Measurements from ENCODE around the gene CDCP2.

Gene CDCP2

GRCh38 chr1:54171606-54172005 is 18.8 kb upstream of the CDCP2 start:
- Histone ChIP-seq H3K4ac (ENCODE audit: low read depth, low read length) (no peak overlapping the region), H3K36me3 (ENCODE audit: control insufficient read depth in 1 of 2, insufficient read depth in 2 of 2, low read length in 2 of 2) (no peaks in the 10 kb centered on the region), H3K18ac (ENCODE audit: low read length) (no peak overlapping the region), H3K27ac (ENCODE audit: low read depth, low read length) (no peak overlapping the region), H4K91ac (ENCODE audit: low read depth, low read length) (no peak overlapping the region), H3K27me3 (ENCODE audit: insufficient read depth, low read length) (no peaks in the 10 kb centered on the region), H2BK120ac (ENCODE audit: insufficient read depth, low read length, poor library complexity) (no peak overlapping the region), H3K4me3 (ENCODE audit: low read depth, low read length) (no peak overlapping the region), H3K79me1 (ENCODE audit: low read length) (no peaks in the 10 kb centered on the region), H3K14ac (ENCODE audit: low read length) (no peak overlapping the region), H2BK5ac (ENCODE audit: low read depth, low read length, poor library complexity) (no peak overlapping the region), H3K4me2 (ENCODE audit: low read length) (no peak overlapping the region), H4K8ac (ENCODE audit: low read depth, low read length) (no peak overlapping the region), H3K4me1 (ENCODE audit: control insufficient read depth in 1 of 2, insufficient read depth in 2 of 2, low read length in 2 of 2) (no peaks in the 10 kb centered on the region), H2BK12ac (ENCODE audit: low read length) (no peak overlapping the region), H4K12ac (ENCODE audit: low read depth, low read length) (no peak overlapping the region), H2AFZ (ENCODE audit: insufficient read depth, low read length, poor library complexity) (no peak overlapping the region), H3K9me3 (ENCODE audit: insufficient read depth, low read depth, low read length) (peaks cover 1% of the 10 kb centered on the region), H3K79me2 (ENCODE audit: control insufficient read depth, insufficient read depth, low read length, poor library complexity) (no peaks in the 10 kb centered on the region), H2AK5ac (ENCODE audit: low read length) (no peak overlapping the region), H3K9ac (ENCODE audit: low read length) (no peak overlapping the region), H3K23ac (ENCODE audit: low read length) (no peak overlapping the region)
- WGBS (ENCODE audit: extremely low coverage, insufficient coverage, insufficient read length): no CpG with 5 or more reads among the region's 8 CpGs
- DNase-seq: no peak

GRCh38 chr1:54171016-54171415 is 18.2 kb upstream of the CDCP2 start:
- no peak overlapping the region for H3K9ac ChIP-seq (ENCODE audit: low read length)
- no peak overlapping the region for H3K4ac ChIP-seq (ENCODE audit: low read depth, low read length)
- WGBS (ENCODE audit: extremely low coverage, insufficient coverage, insufficient read length): no CpG with 5 or more reads among the region's 8 CpGs
- no peak overlapping the region for H4K12ac ChIP-seq (ENCODE audit: low read depth, low read length)
- H2AFZ ChIP-seq (ENCODE audit: insufficient read depth, low read length, poor library complexity): no peak overlapping the region
- H3K27me3 ChIP-seq (ENCODE audit: insufficient read depth, low read length): no peaks in the 10 kb centered on the region
- no peaks in the 10 kb centered on the region for H3K4me1 ChIP-seq (ENCODE audit: control insufficient read depth in 1 of 2, insufficient read depth in 2 of 2, low read length in 2 of 2)
- no peak overlapping the region for H2BK120ac ChIP-seq (ENCODE audit: insufficient read depth, low read length, poor library complexity)
- no peaks in the 10 kb centered on the region for H3K79me2 ChIP-seq (ENCODE audit: control insufficient read depth, insufficient read depth, low read length, poor library complexity)
- H3K4me3 ChIP-seq (ENCODE audit: low read depth, low read length): no peak overlapping the region
- H3K27ac ChIP-seq (ENCODE audit: low read depth, low read length): no peak overlapping the region
- H3K36me3 ChIP-seq (ENCODE audit: control insufficient read depth in 1 of 2, insufficient read depth in 2 of 2, low read length in 2 of 2): no peaks in the 10 kb centered on the region
- no peak overlapping the region for H2BK12ac ChIP-seq (ENCODE audit: low read length)
- H3K79me1 ChIP-seq (ENCODE audit: low read length): no peaks in the 10 kb centered on the region
- H3K4me2 ChIP-seq (ENCODE audit: low read length): no peak overlapping the region
- H3K14ac ChIP-seq (ENCODE audit: low read length): no peak overlapping the region
- no peak overlapping the region for H2AK5ac ChIP-seq (ENCODE audit: low read length)
- no peak for DNase-seq
- H4K8ac ChIP-seq (ENCODE audit: low read depth, low read length): no peak overlapping the region
- no peak overlapping the region for H3K23ac ChIP-seq (ENCODE audit: low read length)
- H2BK5ac ChIP-seq (ENCODE audit: low read depth, low read length, poor library complexity): no peak overlapping the region
- H3K18ac ChIP-seq (ENCODE audit: low read length): no peak overlapping the region
- no peak overlapping the region for H4K91ac ChIP-seq (ENCODE audit: low read depth, low read length)
- H3K9me3 ChIP-seq (ENCODE audit: insufficient read depth, low read depth, low read length): peaks cover 1% of the 10 kb centered on the region

GRCh38 chr1:54169068-54169467 is 16.3 kb upstream of the CDCP2 start:
- Histone ChIP-seq H3K36me3 (ENCODE audit: control insufficient read depth in 1 of 2, insufficient read depth in 2 of 2, low read length in 2 of 2) (no peaks in the 10 kb centered on the region), H3K4me3 (ENCODE audit: low read depth, low read length) (no peak overlapping the region), H2BK5ac (ENCODE audit: low read depth, low read length, poor library complexity) (no peak overlapping the region), H2AK5ac (ENCODE audit: low read length) (no peak overlapping the region), H2BK12ac (ENCODE audit: low read length) (no peak overlapping the region), H3K23ac (ENCODE audit: low read length) (no peak overlapping the region), H3K79me1 (ENCODE audit: low read length) (no peaks in the 10 kb centered on the region), H3K27me3 (ENCODE audit: insufficient read depth, low read length) (no peaks in the 10 kb centered on the region), H3K14ac (ENCODE audit: low read length) (no peak overlapping the region), H2BK120ac (ENCODE audit: insufficient read depth, low read length, poor library complexity) (no peak overlapping the region), H4K91ac (ENCODE audit: low read depth, low read length) (no peak overlapping the region), H3K18ac (ENCODE audit: low read length) (no peak overlapping the region), H4K12ac (ENCODE audit: low read depth, low read length) (no peak overlapping the region), H2AFZ (ENCODE audit: insufficient read depth, low read length, poor library complexity) (no peak overlapping the region), H3K27ac (ENCODE audit: low read depth, low read length) (no peak overlapping the region), H3K79me2 (ENCODE audit: control insufficient read depth, insufficient read depth, low read length, poor library complexity) (no peaks in the 10 kb centered on the region), H3K4ac (ENCODE audit: low read depth, low read length) (no peak overlapping the region), H3K4me2 (ENCODE audit: low read length) (no peak overlapping the region), H4K8ac (ENCODE audit: low read depth, low read length) (no peak overlapping the region), H3K9me3 (ENCODE audit: insufficient read depth, low read depth, low read length) (peaks cover 1% of the 10 kb centered on the region), H3K4me1 (ENCODE audit: control insufficient read depth in 1 of 2, insufficient read depth in 2 of 2, low read length in 2 of 2) (no peaks in the 10 kb centered on the region), H3K9ac (ENCODE audit: low read length) (no peak overlapping the region)
- WGBS (ENCODE audit: extremely low coverage, insufficient coverage, insufficient read length): no CpG with 5 or more reads among the region's 3 CpGs
- DNase-seq: no peak

GRCh38 chr1:54168206-54168965 is 15.6 kb upstream of the CDCP2 start:
- Histone ChIP-seq H3K36me3 (ENCODE audit: control insufficient read depth in 1 of 2, insufficient read depth in 2 of 2, low read length in 2 of 2) (no peaks in the 10 kb centered on the region), H3K18ac (ENCODE audit: low read length) (no peak overlapping the region), H3K4me2 (ENCODE audit: low read length) (no peak overlapping the region), H2BK12ac (ENCODE audit: low read length) (no peak overlapping the region), H2BK5ac (ENCODE audit: low read depth, low read length, poor library complexity) (no peak overlapping the region), H4K8ac (ENCODE audit: low read depth, low read length) (no peak overlapping the region), H4K91ac (ENCODE audit: low read depth, low read length) (no peak overlapping the region), H3K9me3 (ENCODE audit: insufficient read depth, low read depth, low read length) (peaks cover 1% of the 10 kb centered on the region), H3K14ac (ENCODE audit: low read length) (no peak overlapping the region), H3K4me3 (ENCODE audit: low read depth, low read length) (no peak overlapping the region), H2BK120ac (ENCODE audit: insufficient read depth, low read length, poor library complexity) (no peak overlapping the region), H3K9ac (ENCODE audit: low read length) (no peak overlapping the region), H3K27ac (ENCODE audit: low read depth, low read length) (no peak overlapping the region), H2AFZ (ENCODE audit: insufficient read depth, low read length, poor library complexity) (no peak overlapping the region), H4K12ac (ENCODE audit: low read depth, low read length) (no peak overlapping the region), H3K79me1 (ENCODE audit: low read length) (no peaks in the 10 kb centered on the region), H3K79me2 (ENCODE audit: control insufficient read depth, insufficient read depth, low read length, poor library complexity) (no peaks in the 10 kb centered on the region), H3K27me3 (ENCODE audit: insufficient read depth, low read length) (no peaks in the 10 kb centered on the region), H3K4ac (ENCODE audit: low read depth, low read length) (no peak overlapping the region), H3K23ac (ENCODE audit: low read length) (no peak overlapping the region), H3K4me1 (ENCODE audit: control insufficient read depth in 1 of 2, insufficient read depth in 2 of 2, low read length in 2 of 2) (no peaks in the 10 kb centered on the region), H2AK5ac (ENCODE audit: low read length) (no peak overlapping the region)
- no peak for DNase-seq
- no CpG with 5 or more reads among the region's 8 CpGs for WGBS (ENCODE audit: extremely low coverage, insufficient coverage, insufficient read length)
